HG03558 (cell line): ENCODE data around the gene TRPM3.
"Not testable (repeated sequence)": the region's sequence is repeated elsewhere in the genome, so short reads cannot be mapped to it uniquely, and the experiment has no call there.

ENCODE experiments used
- ATAC-seq: cut with Tn5 transposase; IDR thresholded peaks from one replicate; pipeline ENCODE4 v1.9.1; 2021; ENCODE audit warnings: moderate number of reproducible peaks; ENCODE audit not compliant: unreplicated experiment; ENCODE audit errors: extremely low read depth

TRPM3 gene

GRCh38 chr9:70792796-70793195, 328.6 kb downstream of the TRPM3 start:
- ATAC-seq = no peak

- no peak for ATAC-seq
These were observed 329.5 kb downstream of the TRPM3 start for GRCh38 chr9:70791936-70792335.

GRCh38 chr9:70789086-70789485, 332.3 kb downstream of the TRPM3 start:
- no peak for ATAC-seq

DNA sequence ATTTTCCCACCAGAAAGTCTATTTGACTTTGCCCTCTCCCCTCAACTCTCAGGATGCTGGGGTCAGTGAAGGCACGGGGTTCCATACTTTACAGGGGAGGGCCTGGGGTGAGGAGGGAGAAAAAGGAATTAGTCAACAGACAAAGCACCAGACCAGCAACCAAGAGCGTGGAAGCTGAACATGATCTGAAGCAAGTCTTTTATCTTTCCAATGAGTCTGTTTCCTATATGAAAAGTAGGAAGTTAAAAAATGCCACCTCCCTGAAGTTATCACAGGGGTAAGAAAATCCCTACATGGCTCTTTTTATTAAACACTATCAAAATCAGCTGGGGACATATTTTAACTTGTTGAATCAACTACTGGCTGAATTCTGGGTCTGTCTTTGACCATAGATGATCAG, 337.0 kb downstream of the TRPM3 start:
- ATAC-seq = no peak

DNA sequence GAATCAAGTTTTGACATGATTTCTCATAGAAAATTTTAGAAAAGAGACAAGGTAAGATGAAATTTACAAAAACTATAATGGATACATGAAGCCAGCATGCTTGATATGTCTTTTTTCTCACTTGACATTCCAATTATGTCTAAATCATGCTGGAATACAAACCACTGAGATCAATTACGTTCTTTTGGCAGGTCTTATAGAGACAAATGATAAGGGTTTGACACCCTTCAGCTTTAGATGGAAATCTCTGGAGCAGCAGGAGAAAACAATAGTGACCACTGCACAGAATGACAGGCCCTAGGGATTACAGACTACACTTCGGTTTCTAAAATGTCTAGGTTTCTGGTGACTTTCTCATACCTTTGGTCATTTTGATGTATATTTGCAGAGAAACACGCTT, 342.9 kb downstream of the TRPM3 start:
- no peak for ATAC-seq

DNA sequence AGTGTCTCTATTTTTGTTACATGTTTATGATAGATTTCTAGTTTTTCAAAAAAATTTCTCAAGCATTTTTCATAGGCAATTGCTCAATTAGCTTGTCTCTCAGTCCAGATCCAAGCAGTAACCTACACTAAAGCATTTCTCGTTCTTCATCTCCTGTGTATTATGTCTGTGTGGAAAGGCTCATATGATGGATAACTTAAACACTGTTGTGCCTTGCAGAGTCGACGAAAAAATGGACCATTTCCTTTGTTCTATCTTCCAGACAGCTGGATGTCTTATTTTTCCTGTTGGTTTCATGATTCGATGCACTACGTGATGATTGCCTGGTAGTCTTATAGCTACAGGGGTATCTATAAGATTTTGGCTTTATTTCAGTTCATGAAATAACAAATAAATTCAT, 347.8 kb downstream of the TRPM3 start:
- no peak for ATAC-seq

DNA sequence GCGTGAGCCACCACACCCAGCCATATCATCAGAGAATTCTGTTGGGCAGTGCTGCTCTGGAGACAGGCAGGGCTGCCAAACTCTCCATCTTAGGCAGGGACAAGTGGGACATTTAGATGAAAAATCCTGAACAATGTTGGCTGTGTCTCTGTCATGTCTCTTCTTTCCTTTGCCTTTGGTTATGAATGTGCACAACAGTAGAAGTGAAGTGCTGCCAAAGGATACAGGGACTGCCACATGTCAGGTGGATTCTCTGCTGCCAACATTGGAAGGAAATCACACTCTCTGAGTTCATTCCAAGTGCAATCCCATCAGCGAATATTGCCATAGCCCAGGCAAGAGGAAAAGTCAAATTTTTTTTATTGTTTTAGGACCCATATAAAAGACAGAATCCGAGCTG, 348.8 kb downstream of the TRPM3 start:
- ATAC-seq = no peak

GRCh38 chr9:70765946-70766345, 355.5 kb downstream of the TRPM3 start:
- no peak for ATAC-seq

DNA sequence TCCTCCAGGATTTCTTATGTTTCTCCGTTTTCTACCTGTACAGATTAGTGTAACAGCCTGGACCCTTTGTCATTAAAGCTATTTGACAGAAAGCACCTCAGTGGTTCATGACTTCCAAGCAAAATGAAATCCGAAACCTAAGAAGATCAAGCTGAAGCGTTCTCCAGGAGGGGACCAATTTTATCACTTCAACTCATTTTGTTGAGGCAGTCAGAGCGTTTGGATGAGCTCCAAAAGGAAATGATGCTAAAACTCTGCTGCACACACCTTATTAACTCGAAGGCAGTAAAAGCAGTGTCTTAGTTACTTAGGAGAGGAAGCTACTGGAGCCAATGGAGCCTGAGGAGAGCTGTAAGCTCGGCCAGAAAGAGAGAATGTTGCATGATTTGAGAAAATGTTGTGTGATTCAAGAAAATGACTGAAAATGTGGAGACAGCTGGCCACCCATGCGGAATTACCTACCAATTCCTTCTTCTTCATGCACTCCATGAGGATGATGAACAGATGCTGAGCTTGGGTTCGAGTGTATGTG, 360.2 kb downstream of the TRPM3 start:
- no peak for ATAC-seq

DNA sequence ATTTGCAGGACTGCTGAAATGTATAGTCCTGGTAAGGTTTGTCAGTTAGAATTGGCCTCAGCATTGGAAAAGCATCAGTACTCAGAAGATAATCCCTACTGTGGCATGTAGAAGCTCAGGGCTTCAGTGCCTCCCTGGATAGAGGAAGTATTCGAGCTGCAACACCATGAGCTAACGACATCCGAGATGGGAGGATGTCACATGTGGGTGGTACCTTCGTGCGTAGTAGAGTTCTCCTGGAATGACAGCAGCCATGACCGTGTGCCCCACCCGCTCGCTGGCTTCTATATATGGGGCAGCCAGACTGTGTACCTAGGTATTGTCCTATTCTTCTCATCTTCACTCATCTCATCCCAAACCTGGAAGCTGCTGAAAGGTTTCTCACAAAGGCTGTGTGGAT, 361.2 kb downstream of the TRPM3 start:
- ATAC-seq = no peak

DNA sequence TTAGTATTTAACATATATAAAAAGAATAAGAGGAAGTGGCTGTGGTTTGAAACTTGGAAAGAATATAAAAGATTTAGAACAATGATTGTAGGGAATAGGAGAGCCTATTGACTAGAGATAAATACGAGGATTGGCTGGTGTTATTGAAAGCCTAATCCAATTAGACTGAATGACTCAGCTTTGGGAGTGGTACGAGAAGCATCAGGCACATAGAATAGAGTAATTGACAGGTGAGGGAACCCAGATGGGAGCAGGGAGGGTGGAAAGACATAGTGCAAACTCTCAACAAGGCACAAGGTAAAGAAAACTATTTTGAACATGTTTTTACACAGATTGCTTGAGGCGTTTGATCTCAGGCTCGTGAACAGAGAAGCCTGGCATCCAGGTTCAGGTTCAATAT, 368.1 kb downstream of the TRPM3 start:
- no peak for ATAC-seq

GRCh38 chr9:70749066-70749465, 372.4 kb downstream of the TRPM3 start:
- no peak for ATAC-seq

- no peak for ATAC-seq
These were observed 374.1 kb downstream of the TRPM3 start for GRCh38 chr9:70747261-70747718.

DNA sequence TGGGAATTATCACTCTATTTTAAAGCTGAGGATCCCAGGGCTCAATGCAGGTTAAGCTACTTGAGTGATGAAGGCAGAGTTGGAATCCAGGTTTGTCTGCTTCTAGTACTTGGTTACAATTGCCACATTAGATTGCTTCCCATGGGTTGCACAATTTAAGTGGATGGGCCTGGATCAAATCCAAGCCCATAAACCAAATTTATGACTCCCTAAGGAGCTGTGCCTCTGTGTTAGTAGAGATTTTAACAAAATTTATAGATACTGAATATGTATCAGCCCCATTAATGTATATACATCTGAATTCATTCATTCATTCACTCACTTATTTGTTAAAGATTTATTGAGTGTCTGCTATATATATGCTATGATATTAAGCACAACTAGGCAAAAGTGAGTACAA, 374.7 kb downstream of the TRPM3 start:
- no peak for ATAC-seq

DNA sequence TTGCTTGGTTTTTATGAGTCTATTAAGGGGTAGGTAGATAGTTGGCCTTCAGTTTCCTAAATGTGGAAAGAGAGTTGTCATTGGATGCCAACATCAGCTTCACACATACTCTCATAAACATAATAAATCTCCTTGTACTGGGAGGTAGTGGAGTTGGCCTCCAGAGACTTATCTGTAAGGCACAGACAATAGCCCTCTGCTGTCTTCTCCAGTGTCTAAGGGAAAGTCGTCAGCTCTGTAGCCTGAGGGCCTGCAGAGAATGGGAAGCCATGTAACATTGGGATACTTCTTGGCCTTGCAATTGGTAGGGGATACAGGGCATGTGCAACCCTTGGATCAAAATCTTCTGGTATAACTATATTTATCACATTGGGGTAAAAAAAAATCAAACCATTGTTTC, 375.1 kb downstream of the TRPM3 start:
- no peak for ATAC-seq

DNA sequence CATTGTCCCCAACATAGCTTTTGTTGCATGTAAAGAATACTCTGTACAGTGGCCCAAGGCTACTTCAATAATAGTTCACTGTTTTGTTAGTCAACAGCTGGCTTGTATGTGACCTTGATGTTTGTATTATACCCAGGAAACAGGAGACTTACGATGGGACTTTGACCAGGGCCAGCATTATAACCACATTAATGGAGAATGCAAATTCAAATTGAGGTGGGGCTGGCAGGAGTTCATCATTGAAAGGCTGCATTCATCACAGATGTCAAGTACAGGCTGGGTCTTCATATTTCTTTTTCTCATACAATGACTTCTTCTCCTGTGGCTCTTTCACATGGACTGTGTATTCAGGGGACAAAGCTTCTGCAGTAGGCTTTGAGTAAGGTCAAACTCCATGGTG, 396.6 kb downstream of the TRPM3 start:
- ATAC-seq = not testable (repeated sequence)

DNA sequence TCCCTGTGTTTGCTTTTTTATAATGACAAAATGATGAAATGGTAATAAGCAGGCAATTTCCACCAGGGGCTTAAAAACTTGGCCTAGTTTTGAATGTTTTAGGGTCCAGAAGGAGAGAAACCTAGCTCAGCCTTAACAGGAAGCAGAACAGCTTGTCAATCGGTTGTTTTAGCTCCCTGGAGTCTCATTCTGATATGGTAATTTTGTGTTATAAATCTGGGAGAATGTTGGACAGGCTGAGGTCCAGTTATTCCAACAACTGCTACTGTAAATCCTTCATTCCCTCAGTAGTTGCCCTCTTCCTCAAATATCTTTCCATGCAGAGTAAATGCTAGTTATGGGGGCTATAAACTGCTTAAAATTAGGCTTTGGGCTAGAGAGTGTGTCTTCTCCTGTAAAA, 397.4 kb downstream of the TRPM3 start:
- ATAC-seq = not testable (repeated sequence)

DNA sequence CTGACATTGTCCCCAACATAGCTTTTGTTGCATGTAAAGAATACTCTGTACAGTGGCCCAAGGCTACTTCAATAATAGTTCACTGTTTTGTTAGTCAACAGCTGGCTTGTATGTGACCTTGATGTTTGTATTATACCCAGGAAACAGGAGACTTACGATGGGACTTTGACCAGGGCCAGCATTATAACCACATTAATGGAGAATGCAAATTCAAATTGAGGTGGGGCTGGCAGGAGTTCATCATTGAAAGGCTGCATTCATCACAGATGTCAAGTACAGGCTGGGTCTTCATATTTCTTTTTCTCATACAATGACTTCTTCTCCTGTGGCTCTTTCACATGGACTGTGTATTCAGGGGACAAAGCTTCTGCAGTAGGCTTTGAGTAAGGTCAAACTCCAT, 414.6 kb downstream of the TRPM3 start:
- not testable (repeated sequence) for ATAC-seq

DNA sequence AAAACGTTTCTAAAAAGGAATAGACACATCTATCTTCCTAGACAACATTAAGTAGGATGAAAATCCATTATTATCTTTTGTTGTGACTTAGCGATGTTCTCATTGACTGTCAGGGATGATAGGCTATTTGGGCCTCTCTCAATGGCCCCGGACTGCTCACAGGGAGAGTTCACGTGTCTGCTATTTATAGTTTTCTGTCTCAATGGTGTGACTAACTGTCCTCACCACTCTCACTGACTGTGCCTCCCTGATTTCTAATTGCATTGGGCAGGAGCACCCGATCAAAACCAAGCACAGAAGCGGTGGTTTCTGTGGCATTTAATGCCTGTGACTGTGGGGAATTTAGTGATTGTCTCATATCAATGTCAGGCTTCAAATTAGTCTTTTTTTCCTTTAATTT, 420.3 kb downstream of the TRPM3 start:
- ATAC-seq = no peak

DNA sequence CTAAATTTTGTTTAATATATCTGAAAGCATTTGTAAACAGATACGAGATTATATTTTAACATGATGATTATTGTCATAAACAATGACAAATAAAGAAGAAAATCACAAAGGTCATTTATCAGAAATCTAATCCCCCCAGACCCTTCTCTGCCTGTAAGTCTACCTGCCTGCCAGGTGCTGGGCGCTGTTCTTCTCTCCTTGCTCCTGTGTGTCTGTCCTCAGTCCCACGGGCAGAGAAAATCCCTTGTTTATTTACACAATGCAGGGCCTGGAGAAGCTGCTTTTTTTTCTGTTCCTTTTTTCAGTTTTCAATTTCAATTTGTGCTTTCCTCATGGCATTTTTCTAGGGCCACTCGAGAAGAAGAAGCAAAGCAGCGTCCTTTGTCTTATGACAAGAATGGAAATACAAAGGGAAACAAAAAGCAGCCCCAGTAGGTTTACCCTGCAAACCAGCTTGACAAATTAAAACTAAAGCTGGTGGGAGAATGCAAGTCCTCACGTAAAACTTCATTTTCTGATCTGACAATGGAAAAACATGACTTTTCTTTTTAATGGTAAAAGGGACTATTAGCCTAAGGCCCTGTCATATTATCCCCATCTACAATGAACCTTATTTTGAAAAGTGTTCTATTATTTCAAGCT, 424.6 kb downstream of the TRPM3 start:
- ATAC-seq = no peak

GRCh38 chr9:70694758-70695157, 426.7 kb downstream of the TRPM3 start:
- ATAC-seq = no peak

GRCh38 chr9:70693186-70693585, 428.2 kb downstream of the TRPM3 start:
- no peak for ATAC-seq
